AG04450 (cell line): ENCODE results near the gene ACP2. TPM values are rescaled to one million over a fixed set of nuclear protein-coding genes. Genes with fewer than 3 reads are reported as not detected.
A peak's percentile ranks its signal among the peaks of the same experiment; 100 is the strongest.

Experiments used
- CTCF ChIA-PET: fragments of 300-600, 350-600 bp; formaldehyde crosslinking; extraction: SDS; loops from one replicate; lab custom pipeline; 2022; ENCODE audit warnings: antibody characterized with exemption, inconsistent platforms; lab: Charles Lee
- POLR2A ChIA-PET: fragments of 350-600 bp; formaldehyde crosslinking; extraction: SDS; loops from one replicate; lab custom pipeline; 2021; ENCODE audit warnings: antibody characterized with exemption, inconsistent platforms; lab: Yijun Ruan, JAX
- DNase-seq: peaks from one replicate; pipeline ENCODE4 v3.0.0-alpha.2; 2011; ENCODE audit warnings: low read depth, low spot score
- H3K27ac ChIP-seq: one replicate; pipeline ENCODE4 v1.5.1; 2012; ENCODE audit warnings: low read depth, low read length, control low read depth
- H3K27me3 ChIP-seq: one replicate; pipeline ENCODE4 v1.6.0; 2012; ENCODE audit warnings: low read length; ENCODE audit not compliant: control insufficient read depth, insufficient read depth
- H3K4me3 ChIP-seq: 2 replicates; pipeline ENCODE4 v1.5.1; 2011; ENCODE audit warnings: mild to moderate bottlenecking, low read depth, low read length, control low read depth
- H3K9me3 ChIP-seq: 2 replicates; pipeline ENCODE4 v1.5.1; 2012; ENCODE audit warnings: low read length; ENCODE audit not compliant: control insufficient read depth, insufficient read depth
- polyA plus RNA-seq: library from polyadenylated mRNA; depleted of rRNA; stranded (reverse); fragments of >200 nt; gene quantifications from 2 replicates; pipeline ENCODE4 v1.2.3, GENCODE V29; 2011
- TF ChIP-seq, protein P1 (sequence below): IDR thresholded peaks from 2 replicates; pipeline ENCODE4 v1.5.1; 2011; ENCODE audit warnings: low read depth, low read length, control low read depth, inconsistent platforms

ACP2 gene
- polyA plus RNA-seq, 1 experiment = 20.8 TPM

DNA sequence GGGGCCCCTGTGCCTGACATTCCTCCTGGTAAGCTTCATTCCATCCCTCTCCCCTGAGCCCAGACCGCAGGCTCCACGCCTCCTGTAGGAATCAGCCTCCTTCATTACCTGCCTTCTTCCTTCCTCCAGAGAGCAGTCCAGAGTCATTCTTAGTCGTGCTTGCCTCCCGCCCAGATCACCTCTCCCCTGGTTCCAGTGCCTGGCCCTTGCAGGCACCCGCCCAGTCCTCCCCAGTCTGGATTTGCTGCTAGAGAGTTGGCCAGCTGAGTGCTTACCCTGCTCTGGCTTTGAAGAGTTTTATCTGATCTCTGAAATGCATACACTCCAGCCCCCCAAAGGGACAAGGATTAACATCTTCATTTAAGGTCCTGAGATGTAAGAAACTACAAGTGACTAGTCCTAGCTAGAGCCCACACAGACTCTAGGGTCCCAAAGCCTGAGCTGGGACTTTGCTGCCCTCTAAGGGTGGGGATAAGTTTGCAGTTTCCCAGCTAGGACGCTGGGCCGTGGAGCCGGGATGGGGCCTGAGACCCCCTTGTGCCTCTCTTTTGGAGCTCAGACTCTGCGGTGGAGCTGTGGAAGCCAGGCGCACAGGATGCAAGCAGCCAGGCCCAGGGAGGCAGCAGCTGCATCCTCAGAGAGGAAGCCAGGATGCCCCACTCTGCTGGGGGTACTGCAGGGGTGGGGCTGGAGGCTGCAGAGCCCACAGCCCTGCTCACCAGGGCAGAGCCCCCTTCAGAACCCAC is 10.8 kb upstream of the ACP2 start:
- TF ChIP-seq, protein P1, sequence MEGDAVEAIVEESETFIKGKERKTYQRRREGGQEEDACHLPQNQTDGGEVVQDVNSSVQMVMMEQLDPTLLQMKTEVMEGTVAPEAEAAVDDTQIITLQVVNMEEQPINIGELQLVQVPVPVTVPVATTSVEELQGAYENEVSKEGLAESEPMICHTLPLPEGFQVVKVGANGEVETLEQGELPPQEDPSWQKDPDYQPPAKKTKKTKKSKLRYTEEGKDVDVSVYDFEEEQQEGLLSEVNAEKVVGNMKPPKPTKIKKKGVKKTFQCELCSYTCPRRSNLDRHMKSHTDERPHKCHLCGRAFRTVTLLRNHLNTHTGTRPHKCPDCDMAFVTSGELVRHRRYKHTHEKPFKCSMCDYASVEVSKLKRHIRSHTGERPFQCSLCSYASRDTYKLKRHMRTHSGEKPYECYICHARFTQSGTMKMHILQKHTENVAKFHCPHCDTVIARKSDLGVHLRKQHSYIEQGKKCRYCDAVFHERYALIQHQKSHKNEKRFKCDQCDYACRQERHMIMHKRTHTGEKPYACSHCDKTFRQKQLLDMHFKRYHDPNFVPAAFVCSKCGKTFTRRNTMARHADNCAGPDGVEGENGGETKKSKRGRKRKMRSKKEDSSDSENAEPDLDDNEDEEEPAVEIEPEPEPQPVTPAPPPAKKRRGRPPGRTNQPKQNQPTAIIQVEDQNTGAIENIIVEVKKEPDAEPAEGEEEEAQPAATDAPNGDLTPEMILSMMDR = peak; percentile 70
- Histone ChIP-seq H3K27me3 (no peaks in the 10 kb centered on the region), H3K4me3 (no peak overlapping the region), H3K27ac (no peak overlapping the region), H3K9me3 (no peaks in the 10 kb centered on the region; the same call in 1 of the 2 replicates)
- CTCF ChIA-PET = interaction anchor here (0.6 to 4.0 kb wide), 28 partner anchors 8 to 342 kb away, joined by 3 to 48 read pairs (median 5); partner anchors contain the start of genes ACP2 and ARFGAP2
- POLR2A ChIA-PET = interaction anchor here (0.9 to 1.5 kb wide), 3 partner anchors 11 to 74 kb away, joined by 3 to 7 read pairs (median 3); partner anchors contain the start of gene ACP2
- DNase-seq = no peak

DNA sequence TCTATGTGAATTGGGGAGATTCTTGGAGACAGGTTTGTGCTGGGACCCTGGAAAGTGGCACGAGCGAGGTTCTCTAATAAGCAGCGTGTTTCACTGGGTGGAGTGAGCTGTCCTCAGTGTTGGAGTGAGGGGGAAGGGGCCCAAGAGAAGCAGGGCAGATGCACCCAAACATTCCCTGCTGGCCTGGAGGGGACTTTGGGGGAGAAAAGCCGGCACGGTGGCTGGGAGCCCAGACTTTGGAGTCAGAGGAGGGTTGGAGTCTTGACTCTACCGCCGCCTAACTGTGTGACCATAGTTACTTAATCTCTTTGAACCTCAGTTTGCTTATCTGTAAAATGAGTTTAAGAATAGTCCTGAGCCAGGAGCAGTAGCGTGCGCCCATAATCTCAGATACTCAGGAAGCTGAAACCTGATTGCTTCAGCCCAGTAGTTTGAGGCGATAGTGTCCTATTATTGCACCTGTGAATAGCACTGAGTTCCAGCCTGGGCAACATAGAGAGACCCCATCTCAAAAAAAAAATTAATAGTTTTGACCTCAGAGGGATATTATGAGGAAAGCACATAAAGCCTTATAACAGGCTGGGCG is 9.8 kb upstream of the ACP2 start:
- no peaks in the 10 kb centered on the region for H3K27me3 ChIP-seq
- ChIA-PET POLR2A (interaction anchor here (0.5 to 1.8 kb wide), 5 partner anchors 10 to 71 kb away, joined by 3 to 19 read pairs (median 4); partner anchors contain the start of gene ACP2), CTCF (interaction anchor here (0.6 to 4.0 kb wide), 25 partner anchors 10 to 341 kb away, joined by 3 to 48 read pairs (median 6); partner anchors contain the start of genes ACP2 and ARFGAP2)
- peak overlapping the region; percentile 61 for H3K27ac ChIP-seq
- no peaks in the 10 kb centered on the region; the same call in 1 of the 2 replicates for H3K9me3 ChIP-seq
- DNase-seq = no peak
- peak overlapping the region; percentile 53 for H3K4me3 ChIP-seq
- TF ChIP-seq, protein P1 = no peak

DNA sequence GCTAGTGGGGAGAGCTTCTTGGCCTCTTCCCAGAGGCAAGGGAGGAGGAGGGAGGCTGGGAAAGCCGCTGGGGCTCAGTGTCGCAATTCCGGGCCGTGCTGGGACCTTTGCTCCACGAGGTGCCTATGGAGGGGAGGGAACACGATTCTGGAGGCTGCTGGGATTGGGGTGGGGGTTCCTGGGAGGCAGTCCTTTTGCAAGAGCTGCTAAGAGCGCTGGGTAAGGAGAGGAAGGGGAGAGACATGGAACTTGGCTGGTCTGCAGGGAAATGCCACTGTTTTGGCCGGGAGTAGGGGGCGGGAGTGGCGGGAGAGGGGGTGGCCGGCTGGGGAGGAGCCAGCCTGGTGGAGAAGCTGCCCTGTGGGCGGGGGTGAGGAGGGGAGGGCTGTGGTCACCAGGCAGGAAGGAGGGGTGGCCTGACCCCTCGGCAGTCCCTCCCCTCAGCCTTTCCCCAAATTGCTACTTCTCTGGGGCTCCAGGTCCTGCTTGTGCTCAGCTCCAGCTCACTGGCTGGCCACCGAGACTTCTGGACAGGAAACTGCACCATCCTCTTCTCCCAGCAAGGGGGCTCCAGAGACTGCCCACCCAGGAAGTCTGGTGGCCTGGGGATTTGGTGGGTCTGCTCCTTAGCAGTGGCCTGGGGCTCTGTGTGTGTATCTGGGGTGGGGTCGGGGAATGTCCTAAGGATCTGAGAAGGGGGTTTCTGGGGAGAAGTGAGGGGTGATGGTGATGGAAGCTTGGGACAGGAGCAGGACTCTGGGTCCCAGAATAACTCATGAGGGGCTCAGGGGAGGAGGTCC is 9.1 kb upstream of the ACP2 start, which contains the start of gene NR1H3:
Gene NR1H3, plus strand, starts transcription at position 480 of the 800 bp plus-strand sequence. CDS start 1,221 bp downstream, outside the sequence.
- TF ChIP-seq, protein P1 = peak; percentile 80
- Histone ChIP-seq H3K9me3 (no peaks in the 10 kb centered on the region; the same call in 1 of the 2 replicates), H3K27me3 (no peaks in the 10 kb centered on the region), H3K27ac (peak within 1 kb of the TSS; percentile 61), H3K4me3 (peak within 1 kb of the TSS; percentile 53)
- no peak for DNase-seq
- POLR2A ChIA-PET = interaction anchor here (1.0 to 1.8 kb wide), 3 partner anchors 9 to 70 kb away, joined by 3 to 19 read pairs (median 8); partner anchors contain the start of gene ACP2
- CTCF ChIA-PET = interaction anchor here (0.6 to 4.0 kb wide), 23 partner anchors 10 to 294 kb away, joined by 3 to 48 read pairs (median 4); partner anchors contain the start of genes ACP2 and ARFGAP2

DNA sequence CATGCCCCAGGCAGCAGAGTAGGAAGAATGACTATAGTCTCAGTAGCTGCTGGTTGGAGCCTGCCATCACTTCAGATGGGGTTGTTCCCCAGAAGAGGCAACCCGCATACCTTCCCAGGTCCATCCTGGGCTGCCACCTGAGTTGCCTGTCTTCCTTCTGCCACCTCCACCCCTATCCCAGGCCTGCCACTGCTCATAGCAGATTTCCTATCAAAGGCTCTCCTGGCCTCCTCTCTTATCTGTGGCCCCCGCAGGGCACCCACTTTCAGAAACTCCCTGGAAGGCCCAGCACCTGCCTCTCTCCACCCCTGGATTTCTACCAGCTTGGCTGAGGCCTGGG is 8.5 kb upstream of the ACP2 start:
- peak overlapping the region; percentile 53 for H3K4me3 ChIP-seq
- ChIA-PET CTCF (interaction anchor here (0.7 to 4.0 kb wide), 10 partner anchors 9 to 153 kb away, joined by 3 to 48 read pairs (median 5); partner anchors contain the start of genes ACP2 and ARFGAP2), POLR2A (interaction anchor here (1.8 kb wide), 1 partner anchor 9 kb away, joined by 19 read pairs; the partner anchor contains the start of gene ACP2)
- no peak for DNase-seq
- no peaks in the 10 kb centered on the region; the same call in 1 of the 2 replicates for H3K9me3 ChIP-seq
- TF ChIP-seq, protein P1 = no peak
- peak overlapping the region; percentile 61 for H3K27ac ChIP-seq
- no peaks in the 10 kb centered on the region for H3K27me3 ChIP-seq
